NOMO-1 (cell line): ENCODE results near the gene TSPAN33.
"Not testable (repeated sequence)": the region's sequence is repeated elsewhere in the genome, so short reads cannot be mapped to it uniquely, and the experiment has no call there.

Experiments
- DNase-seq, 2 experiments: peaks; one replicate each; lab custom pipeline; 2025; ENCODE audit not compliant: unreplicated experiment in 2 of 2; lab: John Stamatoyannopoulos, UW

The TSPAN33 gene, protein sequence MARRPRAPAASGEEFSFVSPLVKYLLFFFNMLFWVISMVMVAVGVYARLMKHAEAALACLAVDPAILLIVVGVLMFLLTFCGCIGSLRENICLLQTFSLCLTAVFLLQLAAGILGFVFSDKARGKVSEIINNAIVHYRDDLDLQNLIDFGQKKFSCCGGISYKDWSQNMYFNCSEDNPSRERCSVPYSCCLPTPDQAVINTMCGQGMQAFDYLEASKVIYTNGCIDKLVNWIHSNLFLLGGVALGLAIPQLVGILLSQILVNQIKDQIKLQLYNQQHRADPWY

DNA sequence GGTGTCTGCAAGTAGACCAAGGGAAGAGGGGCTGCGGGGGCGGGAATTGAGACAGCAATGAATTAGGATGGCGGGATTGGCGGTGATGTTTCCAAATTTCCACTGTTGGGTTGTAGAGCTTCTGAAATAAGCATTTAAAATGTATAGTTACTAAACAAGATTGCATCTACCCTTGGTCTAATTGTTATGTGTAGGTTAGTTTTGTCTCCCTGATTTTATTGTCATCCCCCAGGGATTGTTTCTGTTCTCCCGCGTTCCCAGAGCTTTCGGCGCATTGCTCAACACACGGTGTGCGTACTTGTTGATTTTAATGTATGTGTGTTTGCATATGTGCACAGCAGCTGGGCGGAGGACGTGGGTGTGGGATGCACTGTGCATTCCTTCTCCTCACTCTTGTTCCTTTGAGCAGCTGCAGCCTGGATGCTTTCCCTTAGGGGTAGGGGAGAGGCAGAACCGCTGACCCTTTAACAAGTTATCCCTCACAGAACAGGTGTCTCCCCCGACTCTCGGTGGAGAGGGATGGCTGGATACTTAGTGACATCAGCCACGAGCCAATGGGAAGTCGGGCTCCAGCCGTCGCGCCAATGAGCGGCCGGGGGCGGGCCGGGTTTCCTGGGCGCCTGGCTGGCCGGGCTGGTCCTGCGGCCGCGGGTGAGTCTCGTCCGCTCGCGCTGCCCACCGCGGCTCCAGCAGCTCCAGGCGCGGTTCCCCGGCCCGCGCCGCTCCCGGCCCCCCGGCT is at the start of gene TSPAN33:
Gene TSPAN33, plus strand, starts transcription at position 613 of the 739 bp plus-strand sequence. CDS start 274 bp downstream, outside the sequence.
- peak in 1 of 2 experiments; percentile 3 for DNase-seq

DNA sequence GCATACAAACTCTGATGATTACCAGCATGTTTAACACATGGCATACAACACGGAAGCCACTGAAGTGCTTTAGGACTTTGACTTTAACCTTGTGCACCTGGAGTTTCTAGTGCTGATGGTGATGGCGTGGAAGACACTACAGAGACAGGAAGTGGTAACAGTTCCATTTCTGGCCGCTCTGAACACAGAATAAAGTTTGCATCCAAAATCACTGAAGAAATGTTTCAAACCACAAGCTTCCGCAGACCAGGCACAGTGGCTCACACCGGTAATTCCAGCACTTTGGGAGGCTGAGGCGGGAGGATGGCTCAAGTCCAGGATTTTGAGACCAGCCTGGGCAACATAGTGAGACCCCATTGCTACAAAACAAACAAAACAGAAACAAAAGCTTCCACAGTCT is 49.2 kb upstream of the TSPAN33 start:
- DNase-seq = no peak

DNA sequence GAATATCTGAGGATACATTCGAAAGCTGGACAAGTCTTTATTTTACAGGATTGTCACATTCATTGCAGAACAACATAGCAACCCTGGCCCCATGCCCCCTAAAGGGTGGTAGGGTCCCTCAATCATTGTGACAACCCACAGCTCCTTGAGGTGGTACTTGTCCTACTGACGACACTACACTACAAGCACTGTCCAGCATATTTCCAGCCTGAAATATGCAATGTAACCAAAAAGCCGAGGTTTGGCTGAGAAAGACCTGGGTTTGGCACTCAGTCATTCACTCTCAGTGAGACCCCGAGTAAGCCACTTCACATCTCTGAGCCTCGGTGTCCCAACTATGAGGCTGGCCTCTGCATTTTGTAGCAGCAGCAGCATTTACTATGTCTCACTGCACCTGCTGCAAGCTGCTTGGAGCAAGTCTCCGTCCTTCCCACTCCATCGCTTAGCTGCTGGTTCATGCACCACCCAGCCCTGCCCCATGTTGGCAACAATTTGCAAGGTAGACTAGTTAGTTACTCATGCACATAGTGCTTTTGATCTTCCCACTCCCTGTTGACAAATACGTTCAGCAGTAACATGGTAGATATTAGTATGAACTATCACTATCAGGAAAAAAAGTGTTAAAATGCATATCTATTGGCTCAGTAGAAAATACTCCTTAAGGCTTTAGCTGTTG is 46.0 kb upstream of the TSPAN33 start:
- no peak for DNase-seq

DNA sequence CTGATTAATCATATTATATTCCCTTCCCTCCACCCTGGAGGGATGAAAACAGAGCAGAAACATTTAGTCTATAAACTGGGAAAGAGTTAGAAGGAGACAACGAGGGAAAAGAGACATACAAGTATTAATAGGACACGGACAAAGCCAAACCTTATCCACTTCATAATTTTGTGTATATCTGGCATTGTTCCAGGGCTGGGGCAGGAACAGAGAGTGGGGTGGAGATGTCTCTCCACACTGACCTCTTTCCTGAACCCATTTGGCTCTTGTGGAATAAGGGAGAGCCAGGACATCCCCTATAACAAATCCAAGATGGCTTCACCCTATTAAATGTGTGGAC is 43.7 kb upstream of the TSPAN33 start:
- no peak for DNase-seq

DNA sequence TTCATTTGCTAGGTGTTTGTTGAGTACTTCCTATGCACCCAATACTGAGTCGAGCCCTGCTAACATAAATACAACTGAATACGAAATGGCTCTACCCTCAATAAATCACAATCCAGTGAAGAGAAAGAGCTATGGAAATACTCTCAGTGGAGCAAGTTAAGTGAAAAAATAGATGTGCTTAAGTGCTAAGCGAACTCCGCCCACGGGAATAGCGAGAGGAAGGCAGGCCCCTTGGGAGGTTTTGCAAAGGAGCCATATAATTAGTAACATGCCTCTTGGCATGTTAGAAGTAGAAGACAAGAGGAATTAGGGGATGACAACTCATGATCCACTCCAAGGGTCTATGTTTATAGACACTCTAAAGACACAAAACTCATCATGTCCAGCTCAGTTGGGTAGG is 42.8 kb upstream of the TSPAN33 start:
- DNase-seq = no peak

DNA sequence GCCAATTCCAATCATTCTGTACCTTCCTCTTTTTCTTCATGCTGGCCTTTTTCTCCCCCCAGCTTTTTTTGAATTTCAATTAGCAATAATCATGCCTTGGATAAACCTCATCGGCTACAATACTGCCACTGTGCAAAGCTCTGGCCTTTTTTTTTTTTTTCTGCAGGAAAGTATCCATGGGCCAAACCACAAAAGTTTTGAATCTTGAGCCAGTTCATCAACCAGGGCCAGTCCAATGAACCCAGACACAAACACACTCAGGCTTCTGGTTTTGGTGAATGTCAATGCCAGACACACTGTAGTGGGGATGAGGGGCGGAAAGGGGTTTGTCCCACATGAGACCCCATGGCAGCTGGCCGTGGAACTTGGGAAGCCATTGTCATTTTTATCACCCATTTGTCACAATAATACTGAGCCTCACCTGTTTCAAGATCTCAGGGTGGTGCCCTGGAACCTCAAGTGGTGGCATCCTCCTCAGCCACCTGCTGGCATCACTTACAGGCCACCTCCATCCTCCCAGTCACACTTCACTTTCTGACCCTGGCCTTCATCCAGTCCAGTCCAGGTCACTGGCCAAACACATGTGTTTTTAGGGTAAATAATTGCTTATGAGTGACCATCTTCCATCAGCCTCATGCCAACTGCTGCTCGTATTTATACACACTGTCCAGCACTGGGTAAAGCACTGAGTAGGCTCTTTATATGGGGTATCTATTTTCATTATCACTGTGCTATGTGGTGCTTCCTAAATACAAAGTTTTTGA is 40.8 kb upstream of the TSPAN33 start:
- no peak for DNase-seq

DNA sequence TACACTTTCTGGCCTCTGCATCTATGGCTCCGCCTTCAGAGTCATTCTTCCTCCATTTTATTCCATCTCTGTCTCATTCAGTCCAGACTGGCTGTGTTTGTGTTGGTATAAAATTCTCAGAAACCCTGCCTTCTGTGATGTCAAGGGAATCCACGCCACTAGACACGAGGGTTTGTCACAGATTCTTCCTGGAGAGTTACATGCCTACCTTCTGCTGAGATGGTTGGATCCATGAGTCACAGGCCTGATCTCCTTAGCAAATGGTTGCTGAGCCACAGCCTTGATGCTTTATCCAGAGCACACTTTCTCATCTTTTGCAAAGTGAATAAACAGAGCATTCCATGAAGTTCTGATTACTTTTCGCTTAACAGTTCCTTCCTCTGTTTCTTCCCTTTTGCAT is 35.9 kb upstream of the TSPAN33 start:
- no peak for DNase-seq

DNA sequence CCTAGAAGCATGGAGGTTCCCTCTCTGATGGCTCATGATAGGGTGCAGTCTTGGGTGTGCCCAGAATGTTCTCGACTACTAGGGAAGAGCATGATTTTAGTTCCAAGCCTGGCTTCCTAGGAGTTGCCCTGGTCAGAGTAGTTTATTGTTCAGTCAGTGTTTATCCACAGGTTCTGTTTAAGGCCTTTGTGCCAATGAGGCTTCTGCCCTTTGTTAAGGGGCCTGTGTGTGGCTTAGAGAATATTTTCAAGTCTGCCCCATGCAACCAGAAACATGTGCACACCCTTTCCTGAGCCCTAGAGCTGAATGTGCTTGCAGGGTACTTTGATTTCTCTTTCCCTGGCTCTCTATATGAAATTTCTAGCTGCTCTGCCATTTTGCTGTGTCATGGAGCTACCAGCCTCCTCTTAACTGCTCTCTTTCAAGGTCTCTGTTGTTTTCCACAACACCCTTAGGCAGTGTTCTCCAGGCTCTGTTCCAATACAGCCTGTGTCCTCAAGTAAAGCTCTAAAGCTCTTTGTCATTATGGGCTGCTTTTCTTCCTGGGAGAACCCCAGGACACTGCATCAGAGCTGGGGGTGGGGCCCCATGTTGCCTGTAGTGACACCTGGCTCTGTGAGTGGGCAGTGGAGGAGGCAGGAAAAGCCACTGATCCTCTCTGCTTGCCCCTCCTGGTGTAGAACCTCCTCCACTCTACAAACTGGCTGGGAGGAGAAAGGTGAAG is 34.1 kb upstream of the TSPAN33 start:
- no peak for DNase-seq

DNA sequence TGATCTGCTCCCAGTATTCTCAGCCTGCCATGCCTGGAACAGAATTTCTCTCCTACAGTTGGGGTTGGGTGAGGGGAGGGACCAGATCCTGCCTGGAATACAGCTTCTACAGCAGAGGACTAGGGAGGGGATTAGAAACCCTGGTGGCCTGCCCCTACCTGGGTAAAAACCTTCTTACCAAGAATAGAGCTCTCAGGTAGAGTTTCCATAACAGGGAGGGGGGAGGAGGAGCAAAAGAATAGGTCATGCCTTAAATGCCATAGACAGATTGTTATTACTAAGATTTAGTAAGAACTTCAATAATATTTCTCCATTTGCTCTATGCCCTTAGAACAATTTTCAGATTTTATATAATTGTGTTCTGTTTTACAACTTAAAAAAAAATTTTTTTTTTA is 33.5 kb upstream of the TSPAN33 start:
- no peak for DNase-seq

DNA sequence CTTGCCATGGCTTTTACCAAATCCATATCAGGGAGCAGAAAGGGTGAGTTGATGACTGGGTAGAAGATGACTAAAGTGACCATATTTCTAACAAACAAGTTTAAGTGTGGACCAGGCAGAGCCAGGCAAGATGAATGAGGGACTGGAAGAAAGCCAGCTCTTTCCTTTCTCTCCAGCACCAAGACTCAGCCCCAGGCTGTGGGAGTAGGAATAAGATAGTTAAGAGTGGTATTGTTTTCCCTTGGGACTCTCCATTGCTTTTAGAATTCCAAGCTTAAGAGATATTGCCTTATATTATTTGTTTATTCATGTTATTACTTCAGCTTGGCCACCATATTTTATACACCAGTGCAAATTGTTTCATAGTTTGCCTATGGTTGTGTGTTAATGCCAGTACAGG is 28.8 kb upstream of the TSPAN33 start:
- DNase-seq = no peak

DNA sequence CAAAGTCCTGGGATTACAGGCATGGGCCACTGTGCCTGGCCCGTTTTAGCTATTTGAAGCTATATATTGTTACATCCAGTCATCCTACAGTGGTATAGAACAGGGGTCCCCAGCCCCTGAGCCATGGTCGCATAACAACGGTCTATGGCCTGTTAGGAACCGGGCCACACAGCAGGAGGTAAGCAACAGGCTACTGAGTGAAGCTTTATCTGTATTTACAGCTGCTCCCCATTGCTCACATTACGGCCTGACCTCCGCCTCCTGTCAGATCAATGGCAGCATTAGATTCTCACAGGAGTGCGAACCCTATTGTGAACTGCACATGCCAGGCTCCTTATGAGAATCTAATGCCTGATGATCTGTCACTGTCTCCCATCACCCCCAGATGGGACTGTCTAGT is 26.3 kb upstream of the TSPAN33 start:
- DNase-seq = no peak

DNA sequence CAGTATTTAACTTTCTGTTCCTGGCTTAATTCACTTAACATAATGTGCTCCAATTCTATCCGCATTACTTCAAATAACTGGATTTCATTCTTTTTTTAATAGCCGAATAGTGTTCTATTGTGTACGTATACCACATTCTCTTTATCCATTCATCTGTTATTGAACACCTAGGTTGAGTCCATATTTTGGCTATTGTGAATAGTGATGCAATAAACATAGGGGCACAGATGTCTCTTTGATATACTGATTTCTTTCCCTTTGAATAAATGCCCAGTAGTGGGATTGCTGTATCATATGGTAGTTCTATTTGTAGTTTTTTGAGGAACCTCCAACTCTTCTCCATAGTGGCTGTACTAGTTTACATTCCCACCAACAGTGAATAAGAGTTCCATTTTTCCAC is 25.5 kb upstream of the TSPAN33 start:
- no peak for DNase-seq

DNA sequence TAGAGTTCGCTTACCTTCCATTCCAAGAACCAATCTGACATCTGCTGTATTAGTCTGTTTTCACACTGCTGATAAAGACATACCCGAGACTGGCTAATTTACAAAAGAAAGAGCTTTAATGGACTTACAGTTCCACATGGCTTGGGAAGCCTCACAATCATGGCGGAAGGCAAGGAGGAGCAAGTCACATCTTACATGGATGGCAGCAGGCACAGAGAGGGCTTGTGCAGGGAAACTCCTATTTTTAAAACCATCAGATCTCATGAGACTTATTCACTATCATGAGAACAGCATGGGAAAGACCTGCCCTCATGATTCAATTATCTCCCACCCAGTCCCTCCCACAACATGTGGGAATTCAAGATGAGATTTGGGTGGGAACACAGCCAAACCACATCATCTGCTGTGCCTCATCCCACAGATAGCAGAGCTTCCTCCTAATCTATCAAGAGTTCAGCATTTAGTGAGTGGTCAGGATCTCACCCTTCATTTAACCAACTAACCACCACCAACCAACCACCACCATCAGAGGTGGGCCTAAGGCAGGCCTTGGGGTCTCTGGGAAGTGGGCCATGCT is 22.9 kb upstream of the TSPAN33 start:
- not testable (repeated sequence) for DNase-seq

DNA sequence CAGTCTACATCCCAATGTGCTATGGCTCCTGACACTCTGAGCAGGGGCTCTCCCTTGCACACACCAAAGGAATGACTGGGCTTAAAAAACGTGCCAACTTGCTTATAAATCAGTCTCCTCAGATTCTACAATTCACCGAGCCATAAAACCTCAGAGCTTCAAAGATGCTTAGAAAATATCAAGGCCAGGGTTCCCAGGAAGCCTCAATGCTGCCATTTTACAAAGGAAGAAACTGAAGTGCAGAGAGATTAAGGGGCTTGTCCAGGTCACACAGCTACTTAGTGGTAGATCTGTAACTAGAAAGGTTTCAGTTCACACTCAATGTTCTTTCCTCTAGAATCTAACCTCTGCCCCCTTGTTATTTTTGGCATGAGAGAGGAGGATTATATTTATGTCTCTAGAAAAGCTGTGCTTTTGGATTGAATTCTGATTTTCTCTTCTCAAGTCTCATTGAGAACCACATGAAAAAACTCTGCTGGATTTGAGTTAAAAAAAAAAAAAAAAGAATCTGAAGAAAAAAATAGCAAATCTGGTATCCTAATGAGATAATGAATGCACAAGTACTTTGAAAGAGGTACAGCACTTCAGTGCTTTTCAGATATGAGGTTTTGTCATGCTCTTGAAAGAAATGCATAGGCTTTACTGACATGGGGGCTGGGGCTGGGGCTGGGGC is 22.3 kb upstream of the TSPAN33 start:
- DNase-seq = no peak

DNA sequence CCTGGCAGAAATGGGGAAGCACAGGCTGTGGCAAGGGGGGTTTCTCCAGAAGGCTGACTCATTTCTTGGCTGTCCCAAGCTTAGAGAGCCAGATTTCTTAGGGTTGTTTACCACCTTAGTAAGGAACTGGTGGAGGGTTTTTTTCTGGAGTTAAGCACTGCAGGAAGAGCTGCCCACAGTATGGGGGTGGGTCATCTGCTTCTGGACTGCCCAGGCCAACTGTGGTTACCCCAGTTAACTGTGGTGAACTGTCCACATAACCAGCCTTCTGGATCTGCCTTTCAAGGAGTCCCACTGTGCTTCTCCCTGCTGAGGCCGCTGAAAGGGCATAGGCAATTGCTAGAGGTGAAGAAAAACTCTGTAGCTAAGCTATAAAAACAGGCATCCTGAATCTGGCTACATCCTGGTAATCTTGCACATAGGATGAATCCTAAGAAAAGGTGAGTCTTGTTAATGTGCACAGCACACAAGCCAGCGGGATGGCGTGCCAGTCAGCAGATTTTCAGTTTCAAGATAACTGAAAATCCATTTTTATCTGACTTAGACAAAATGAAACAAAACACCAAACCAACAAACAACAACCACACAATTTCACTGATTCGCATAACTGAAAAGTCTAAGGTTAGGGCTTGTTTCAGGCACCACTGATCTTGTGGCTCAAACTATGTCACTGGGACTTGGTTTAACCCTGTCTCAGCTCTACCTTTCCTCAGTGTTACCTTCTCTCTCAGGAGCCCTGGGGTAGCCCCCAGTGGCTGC is 21.6 kb upstream of the TSPAN33 start:
- peak; percentile 51 to 53 for DNase-seq

DNA sequence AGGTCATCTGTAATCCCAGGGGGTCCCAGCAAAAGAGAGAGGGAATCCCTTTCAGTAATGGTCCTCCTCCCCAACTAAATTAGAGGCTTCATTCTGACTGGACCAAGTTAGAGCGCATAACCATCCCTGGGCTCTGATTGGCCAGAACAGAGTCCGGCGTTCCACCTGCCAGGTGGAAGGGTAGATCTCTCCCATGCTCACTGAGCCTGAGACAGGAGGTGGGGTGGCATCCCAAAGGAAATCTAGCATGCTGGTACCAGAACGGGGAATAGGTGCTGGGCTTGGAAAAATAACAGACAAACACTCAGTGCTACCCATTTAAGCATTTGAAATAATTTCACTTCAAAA is 21.0 kb upstream of the TSPAN33 start:
- no peak for DNase-seq

DNA sequence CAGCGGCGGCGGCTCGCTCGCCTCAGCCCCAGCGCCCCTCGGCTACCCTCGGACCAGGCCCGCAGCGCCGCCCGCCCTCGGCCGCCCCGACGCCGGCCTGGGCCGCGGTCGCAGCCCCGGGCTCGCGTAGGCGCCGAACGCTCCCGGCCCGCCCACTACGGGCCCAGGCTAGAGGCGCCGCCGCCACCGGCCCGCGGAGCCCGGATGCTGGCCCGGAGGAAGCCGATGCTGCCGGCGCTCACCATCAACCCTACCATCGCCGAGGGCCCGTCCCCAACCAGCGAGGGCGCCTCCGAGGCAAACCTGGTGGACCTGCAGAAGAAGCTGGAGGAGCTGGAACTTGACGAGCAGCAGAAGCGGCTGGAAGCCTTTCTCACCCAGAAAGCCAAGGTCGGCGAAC is 18.2 kb upstream of the TSPAN33 start:
- no peak for DNase-seq

DNA sequence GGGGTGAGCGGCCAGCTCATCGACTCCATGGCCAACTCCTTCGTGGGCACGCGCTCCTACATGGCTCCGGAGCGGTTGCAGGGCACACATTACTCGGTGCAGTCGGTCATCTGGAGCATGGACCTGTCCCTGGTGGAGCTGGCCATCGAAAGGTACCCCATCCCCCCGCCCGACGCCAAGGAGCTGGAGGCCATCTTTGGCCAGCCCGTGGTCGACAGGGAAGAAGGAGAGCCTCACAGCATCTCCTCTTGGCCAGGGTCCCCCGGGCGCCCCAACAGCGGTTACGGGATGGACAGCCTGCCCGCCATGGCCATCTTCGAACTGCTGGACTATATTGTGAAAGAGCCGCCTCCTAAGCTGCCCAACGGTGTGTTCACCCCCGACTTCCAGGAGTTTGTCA is 17.4 kb upstream of the TSPAN33 start:
- no peak for DNase-seq

DNA sequence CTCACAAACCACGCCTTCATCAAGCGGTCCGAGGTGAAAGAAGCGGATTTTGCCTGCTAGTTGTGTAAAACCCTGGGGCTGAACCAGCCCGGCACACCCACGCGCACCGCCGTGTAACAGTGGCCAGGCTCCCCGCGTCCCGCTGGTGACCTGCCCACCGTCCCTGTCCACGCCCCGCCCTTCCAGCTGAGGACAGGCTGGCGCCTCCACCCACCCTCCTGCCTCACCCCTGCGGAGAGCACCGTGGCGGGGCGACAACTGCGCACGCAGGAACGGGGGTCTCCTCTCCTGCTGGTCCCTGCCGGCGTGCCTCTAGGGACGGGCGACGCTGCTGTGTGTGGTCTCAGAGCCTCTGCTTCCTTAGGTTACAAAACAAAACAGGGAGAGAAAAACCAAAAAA is 16.9 kb upstream of the TSPAN33 start:
- DNase-seq = no peak
